Activated CD8-positive, alpha-beta T cell treated with anti-CD3 and anti-CD28 coated beads for 36 hours (primary cell): ENCODE data around the gene DEK. TPM values are rescaled to one million over a fixed set of nuclear protein-coding genes. Genes with fewer than 3 reads are reported as not detected.

Experiments used
- ATAC-seq: fragments of 200-7000 bp; cut with Tn5 transposase; one replicate; pipeline ENCODE4 v1.10.0; 2021; ENCODE audit warnings: mild to moderate bottlenecking, moderate library complexity
- CTCF ChIA-PET: fragments of 350-600 bp; sonication (Branson Sonifier 250); formaldehyde crosslinking; loops from one replicate; lab custom pipeline; 2021; ENCODE audit warnings: antibody characterized with exemption; lab: Charles Lee
- POLR2A ChIA-PET: fragments of 350-600 bp; sonication (Branson Sonifier 250); formaldehyde crosslinking; loops from one replicate; lab custom pipeline; 2021; ENCODE audit warnings: antibody characterized with exemption; lab: Charles Lee
- DNase-seq: peaks from one replicate; pipeline ENCODE4 v3.0.0-alpha.2; 2020
- H3K27ac Mint-ChIP-seq: one replicate; pipeline ENCODE4 v1.8.0; 2021; ENCODE audit warnings: mild to moderate bottlenecking, mixed read lengths
- H3K27me3 Mint-ChIP-seq: one replicate; pipeline ENCODE4 v1.8.0; 2021; ENCODE audit warnings: mixed read lengths
- H3K36me3 Mint-ChIP-seq: one replicate; pipeline ENCODE4 v1.8.0; 2021; ENCODE audit warnings: low read depth, mixed read lengths
- H3K4me1 Mint-ChIP-seq: one replicate; pipeline ENCODE4 v1.8.0; 2021; ENCODE audit warnings: low read depth, mixed read lengths
- H3K4me3 Mint-ChIP-seq: one replicate; pipeline ENCODE4 v1.8.0; 2021; ENCODE audit warnings: mild to moderate bottlenecking, moderate library complexity, mixed read lengths
- H3K9me3 Mint-ChIP-seq: one replicate; pipeline ENCODE4 v1.8.0; 2021; ENCODE audit warnings: mixed read lengths
- CTCF ChIP-seq: fragments of 200-600 bp; IDR thresholded peaks from one replicate; pipeline ENCODE4 v1.8.0; 2022; ENCODE audit warnings: antibody characterized with exemption, mild to moderate bottlenecking
- intact Hi-C: fragments of 100-400 bp; cut with micrococcal nuclease; formaldehyde crosslinking; loops from one replicate; pipeline ENCODE4 v1.10.0; 2022
- total RNA-seq, 2 experiments: library from RNA; stranded (reverse); gene quantifications; one replicate each; pipeline ENCODE4 v1.2.3, GENCODE V29; 2021

DEK gene
- total RNA-seq, 2 experiments from 2014 or later, result 185 to 191 TPM

DNA sequence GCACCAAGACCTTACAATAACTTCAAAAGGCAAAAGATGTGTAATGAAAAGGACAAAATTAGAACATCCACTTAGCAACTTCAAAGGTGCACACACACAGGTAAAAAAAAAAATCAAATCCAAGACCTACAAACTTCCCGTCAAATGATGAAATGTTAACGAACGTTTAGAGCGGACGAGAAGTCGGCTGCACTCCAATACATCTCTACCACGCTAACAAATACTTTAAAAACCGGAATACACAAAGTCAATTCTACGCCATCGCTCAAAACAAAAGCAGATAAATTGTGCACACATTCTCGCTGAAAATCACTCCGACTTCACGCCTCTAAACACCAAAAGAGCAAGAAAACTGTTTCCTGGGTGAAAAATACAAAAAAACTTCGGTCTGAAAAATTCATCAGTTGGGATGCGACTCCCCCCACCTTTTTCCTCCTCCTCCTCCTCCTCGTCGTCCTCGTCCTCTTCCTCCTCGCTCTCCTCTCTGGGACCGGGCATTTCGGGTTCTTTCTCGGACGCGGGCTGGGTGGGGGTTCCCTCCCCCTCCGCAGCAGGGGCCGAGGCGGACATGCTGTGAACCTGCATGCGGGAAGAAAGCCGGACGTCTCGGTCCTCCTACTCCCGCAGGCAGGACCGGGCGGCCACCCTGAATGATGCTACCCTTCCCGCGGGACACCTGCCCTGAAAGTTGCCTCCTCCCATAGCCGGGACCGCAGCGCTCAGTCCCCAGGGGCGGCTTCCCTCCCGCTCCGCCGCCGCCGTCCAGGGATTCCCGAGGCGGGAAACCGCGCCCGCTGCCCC is 712 bp downstream of the DEK start:
- H3K27me3 Mint-ChIP-seq, result no peaks in the 10 kb centered on the region
- H3K9me3 Mint-ChIP-seq, result peaks cover 5% of the 10 kb centered on the region
- DNase-seq (peak; percentile 30), ATAC-seq (no peak)
- H3K27ac Mint-ChIP-seq, result peak overlapping the region; percentile 96
- intact Hi-C loops, result loop anchor here (5.0 kb wide), 1 partner anchor 106 kb away; the partner anchor contains the start of genes KDM1B and TPMT
- TF ChIP-seq CTCF, result no peak
- H3K4me1 Mint-ChIP-seq, result peaks cover 44% of the 10 kb centered on the region
- ChIA-PET CTCF (no interaction called here), POLR2A (interaction anchor here (0.6 to 3.1 kb wide), 9 partner anchors 10 to 579 kb away, joined by 3 to 9 read pairs (median 3); no protein-coding TSS in a partner anchor)
- H3K4me3 Mint-ChIP-seq, result peak overlapping the region; percentile 90
- peaks cover 49% of the 10 kb centered on the region for H3K36me3 Mint-ChIP-seq

GRCh38 chr6:18262702-18263417 is 1.5 kb downstream of the DEK start:
- TF ChIP-seq CTCF, result no peak
- Mint-ChIP-seq H3K36me3 (peaks cover 52% of the 10 kb centered on the region), H3K4me1 (peaks cover 44% of the 10 kb centered on the region), H3K9me3 (peaks cover 5% of the 10 kb centered on the region), H3K27ac (peak overlapping the region; percentile 96), H3K27me3 (no peaks in the 10 kb centered on the region), H3K4me3 (peak overlapping the region; percentile 90)
- DNase-seq (peak; percentile 72), ATAC-seq (peak; percentile 65)
- intact Hi-C loops, result loop anchor here (5.0 kb wide), 1 partner anchor 106 kb away; the partner anchor contains the start of genes KDM1B and TPMT
- ChIA-PET POLR2A (interaction anchor here (0.6 to 3.1 kb wide), 6 partner anchors 9 to 578 kb away, joined by 3 to 9 read pairs (median 4); no protein-coding TSS in a partner anchor), CTCF (no interaction called here)

DNA sequence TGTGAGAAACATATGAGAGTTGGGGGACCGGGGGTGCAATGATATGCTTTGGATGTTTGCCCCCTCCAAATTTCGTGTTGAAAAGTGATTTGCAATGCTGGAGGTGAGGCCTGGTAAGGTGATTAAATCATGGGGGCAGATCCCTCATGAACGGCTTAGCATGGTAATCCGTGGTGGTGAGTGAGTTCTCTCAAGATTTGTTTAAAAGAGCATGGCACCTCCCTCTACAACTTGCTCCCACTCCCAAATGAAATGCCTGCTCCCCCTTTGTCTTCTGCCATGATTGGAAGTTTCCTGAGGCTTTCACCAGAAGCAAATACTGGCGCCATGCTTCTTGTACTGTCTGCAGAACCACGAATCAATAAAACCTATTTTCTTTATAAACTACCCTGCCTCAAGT is 2.5 kb downstream of the DEK start:
- Mint-ChIP-seq H3K4me1 (peaks cover 44% of the 10 kb centered on the region), H3K36me3 (peaks cover 61% of the 10 kb centered on the region), H3K9me3 (peaks cover 5% of the 10 kb centered on the region), H3K27me3 (no peaks in the 10 kb centered on the region), H3K4me3 (peak overlapping the region; percentile 90), H3K27ac (peak overlapping the region; percentile 64)
- intact Hi-C loops, result loop anchor here (5.0 kb wide), 1 partner anchor 105 kb away; the partner anchor contains the start of genes KDM1B and TPMT
- DNase-seq (no peak), ATAC-seq (no peak)
- no peak for TF ChIP-seq CTCF
- POLR2A ChIA-PET, result interaction anchor here (1.1 to 1.6 kb wide), 4 partner anchors 9 to 15 kb away, joined by 3 to 8 read pairs (median 6); no protein-coding TSS in a partner anchor
- CTCF ChIA-PET, result no interaction called here

DNA sequence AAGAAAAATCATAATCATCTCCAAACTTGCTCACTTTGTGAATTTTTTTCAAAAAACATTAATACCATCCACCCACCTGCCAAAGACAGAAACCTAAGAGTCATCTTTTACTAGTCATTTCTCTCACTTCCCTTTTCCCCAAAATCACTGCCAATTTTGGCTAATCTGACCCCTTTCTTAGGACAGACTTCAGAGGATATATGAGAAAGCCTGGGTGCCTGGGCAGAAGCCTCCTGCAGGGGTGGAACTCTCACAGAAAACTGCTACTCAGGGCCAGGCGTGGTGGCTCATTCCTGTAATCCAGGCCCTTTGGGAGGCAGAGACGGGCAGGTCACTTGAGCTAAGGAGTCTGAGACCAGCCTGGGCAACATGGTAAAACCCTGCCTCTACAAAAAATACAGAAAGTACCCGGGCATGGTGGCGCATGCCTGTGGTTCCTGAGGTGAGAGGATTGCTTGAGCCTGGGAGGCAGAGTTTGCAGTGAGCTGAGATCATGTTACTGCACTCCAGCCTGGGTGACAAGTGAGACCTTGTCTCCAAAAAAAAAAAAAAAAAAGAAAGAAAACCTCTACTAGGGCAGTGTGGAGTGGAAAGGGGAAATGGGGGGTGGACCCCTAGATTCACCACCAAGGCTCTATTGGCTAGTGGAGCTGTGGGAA is 3.8 kb downstream of the DEK start:
- Mint-ChIP-seq H3K4me3 (peak overlapping the region; percentile 90), H3K27ac (peak overlapping the region; percentile 69), H3K4me1 (peaks cover 44% of the 10 kb centered on the region), H3K27me3 (no peaks in the 10 kb centered on the region), H3K36me3 (peaks cover 70% of the 10 kb centered on the region), H3K9me3 (peaks cover 5% of the 10 kb centered on the region)
- no peak for TF ChIP-seq CTCF
- POLR2A ChIA-PET, result interaction anchor here (1.2 to 1.8 kb wide), 4 partner anchors 9 to 14 kb away, joined by 6 to 10 read pairs (median 8); no protein-coding TSS in a partner anchor
- CTCF ChIA-PET, result interaction anchor here (1.1 kb wide), 1 partner anchor 14 kb away, joined by 4 read pairs; no protein-coding TSS in a partner anchor
- ATAC-seq, result peak; percentile 3
- peak; percentile 65 for DNase-seq
- intact Hi-C loops, result loop anchor here (5.0 kb wide), 1 partner anchor 103 kb away; the partner anchor contains the start of genes KDM1B and TPMT
